Stimulated activated CD8-positive, alpha-beta memory T cell treated with anti-CD3 and anti-CD28 coated beads, Interleukin-15, amount 100 ng/mL, for 1 hour (primary cell): Measurements from ENCODE around the gene ST3GAL3.

Experiments used
- DNase-seq: peaks from one replicate; pipeline ENCODE4 v3.0.0-alpha.2; 2020; ENCODE audit warnings: low read depth

ST3GAL3 gene

DNA sequence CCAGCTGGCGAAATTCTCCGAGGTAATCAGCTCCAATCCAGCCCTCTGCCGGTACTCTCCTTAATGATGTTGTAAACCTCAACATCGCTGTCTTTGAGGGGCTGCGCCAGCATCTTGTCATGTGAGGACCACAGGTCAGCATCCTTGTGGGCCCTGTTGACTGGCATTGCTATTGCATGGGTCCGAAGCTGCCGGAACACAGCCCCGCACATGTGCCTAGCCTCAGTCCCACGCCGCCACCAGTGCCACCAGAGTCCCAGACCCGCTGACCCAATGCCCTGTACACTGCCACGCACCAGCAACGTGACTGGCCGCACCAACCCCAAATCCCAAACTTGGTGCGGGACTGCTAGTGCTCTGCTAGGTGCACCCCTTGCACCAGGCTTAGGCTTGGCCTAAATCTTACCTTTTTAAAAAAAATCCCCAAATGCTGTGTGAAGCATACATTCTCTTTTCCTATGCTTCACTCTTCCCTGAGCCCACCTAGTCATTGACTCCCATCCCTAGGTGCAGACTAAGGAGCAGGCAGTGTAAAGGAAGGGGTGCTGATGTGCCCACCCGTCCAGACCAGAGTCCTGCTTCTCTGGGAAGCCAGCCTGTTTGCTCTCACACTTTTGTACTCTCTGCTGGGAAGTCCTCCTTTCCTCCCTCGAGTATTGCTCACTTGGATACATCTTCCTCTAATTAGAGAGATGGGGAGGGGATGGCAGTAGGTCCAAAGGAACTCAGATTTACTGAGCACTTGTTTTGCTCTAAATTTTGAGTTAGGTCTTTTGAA is 144.4 kb downstream of the ST3GAL3 start:
- no peak for DNase-seq

GRCh38 chr1:43853161-43853921 is 146.0 kb downstream of the ST3GAL3 start:
- DNase-seq = no peak

DNA sequence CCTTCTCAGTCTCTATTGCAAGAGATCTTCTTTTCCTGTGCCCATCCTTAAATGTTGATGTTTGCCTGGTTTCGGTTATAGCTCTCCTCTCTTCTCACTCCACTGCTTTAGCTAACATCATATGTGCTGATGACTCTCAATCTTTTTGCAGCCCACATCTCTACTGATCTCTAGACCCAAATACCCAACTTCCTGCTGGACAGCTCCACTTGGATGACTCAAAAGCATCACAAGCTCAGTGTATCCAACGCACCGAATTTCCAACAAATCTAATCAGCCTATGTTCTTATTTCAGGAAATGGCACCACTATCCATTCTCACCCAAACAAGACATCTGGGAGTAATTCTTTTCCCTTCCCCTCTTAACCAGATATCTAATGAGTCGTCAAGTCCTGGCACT is 147.1 kb downstream of the ST3GAL3 start:
- DNase-seq = no peak

GRCh38 chr1:43856188-43856587 is 148.9 kb downstream of the ST3GAL3 start:
- DNase-seq = no peak

- no peak for DNase-seq
These were observed 149.8 kb downstream of the ST3GAL3 start for GRCh38 chr1:43857163-43857562.

DNA sequence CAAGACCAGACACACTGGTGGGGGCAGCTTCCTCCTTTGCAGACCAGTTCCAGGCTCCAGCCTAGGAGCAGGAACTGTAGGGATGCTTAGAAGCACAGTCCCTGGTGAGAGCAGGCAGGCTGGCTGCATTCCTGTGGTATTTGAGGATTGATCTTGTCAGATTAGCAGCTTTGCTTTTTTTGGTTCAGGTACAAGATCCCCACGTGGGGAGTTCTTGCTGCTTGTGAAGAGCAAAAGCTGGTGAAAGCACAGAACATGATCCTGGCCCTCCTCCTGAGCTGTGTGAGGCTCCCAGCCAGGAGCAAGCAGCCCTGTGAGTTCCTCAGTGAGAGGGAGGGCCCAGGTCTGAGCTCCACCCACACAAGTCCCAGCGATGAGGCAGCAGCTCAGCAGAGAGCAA is 151.0 kb downstream of the ST3GAL3 start:
- DNase-seq = no peak

DNA sequence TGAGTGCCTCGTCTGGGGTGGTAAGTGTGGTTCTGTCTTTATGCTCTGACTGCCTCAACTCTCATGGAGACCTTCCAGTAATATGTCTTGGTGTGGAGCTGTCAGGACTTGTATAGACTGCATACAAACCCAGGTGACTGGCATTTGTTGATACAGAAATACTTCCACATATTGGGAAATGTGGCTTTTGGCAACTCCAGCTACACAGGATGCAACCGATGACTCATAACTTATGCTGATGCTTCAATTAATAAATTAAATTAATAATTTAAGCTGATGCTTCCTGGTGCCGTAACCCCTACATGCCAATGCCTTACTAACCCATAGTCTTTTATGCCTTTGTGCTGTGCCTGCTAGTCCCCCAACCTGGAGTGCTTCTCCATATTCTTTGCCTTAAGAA is 154.0 kb downstream of the ST3GAL3 start:
- no peak for DNase-seq

- no peak for DNase-seq
These were observed 154.8 kb downstream of the ST3GAL3 start for GRCh38 chr1:43861988-43862735.

GRCh38 chr1:43864111-43865045 is 157.0 kb downstream of the ST3GAL3 start:
- no peak for DNase-seq

DNA sequence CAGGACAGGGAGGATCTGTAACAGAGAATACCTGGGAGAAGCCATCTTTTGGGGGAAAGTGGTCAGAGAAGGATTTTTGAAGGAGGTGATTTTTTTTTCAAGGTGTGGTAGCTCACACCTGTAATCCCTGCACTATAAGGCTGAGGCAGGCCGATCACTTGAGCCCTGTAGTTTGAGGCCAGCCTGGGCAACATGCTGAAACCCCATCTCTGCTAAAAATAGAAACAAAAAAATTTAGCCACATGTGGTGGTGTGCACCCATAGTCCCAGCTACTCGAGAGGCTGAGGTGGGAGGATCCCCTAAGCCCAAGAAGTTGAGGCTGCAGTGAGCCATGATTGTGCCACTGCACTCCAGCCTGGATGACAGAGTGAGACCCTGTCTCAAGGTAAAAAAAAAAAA is 158.9 kb downstream of the ST3GAL3 start:
- no peak for DNase-seq

DNA sequence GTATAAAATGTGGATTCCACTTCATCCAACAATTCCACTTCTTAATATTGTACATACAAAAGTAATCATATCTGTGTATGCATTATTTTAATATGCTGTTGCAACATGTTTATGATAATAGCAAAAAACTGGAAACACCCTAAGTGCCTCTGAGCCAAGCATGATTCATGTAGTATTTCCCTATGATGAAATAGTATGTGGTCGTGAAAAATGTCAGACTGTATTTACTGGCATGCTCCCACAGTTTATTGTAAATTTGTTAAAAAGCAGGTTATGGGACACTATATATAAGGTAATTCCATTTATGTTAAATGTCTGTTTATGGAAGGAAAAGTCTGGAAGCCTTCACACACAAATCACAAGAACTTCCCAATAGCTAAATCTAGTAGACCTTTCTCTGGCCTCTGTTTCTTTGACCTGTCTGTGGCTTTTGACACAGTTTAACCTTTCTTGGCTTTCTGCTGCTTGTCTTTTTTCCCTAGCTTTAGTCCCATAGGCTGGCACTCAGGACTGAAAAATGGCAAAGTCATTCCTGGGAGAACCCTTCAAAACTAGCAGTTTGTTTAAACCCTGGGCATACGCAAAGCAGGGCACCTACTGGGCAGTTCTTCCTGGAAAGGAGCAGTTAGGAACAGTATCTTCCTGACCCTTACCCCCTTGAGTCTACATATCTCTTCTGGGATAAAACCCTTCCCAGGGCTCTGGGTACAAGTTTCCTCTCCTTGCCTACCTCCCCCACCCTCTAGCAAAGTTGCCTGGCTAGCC is 160.8 kb downstream of the ST3GAL3 start:
- DNase-seq = no peak

GRCh38 chr1:43868741-43869067 is 161.4 kb downstream of the ST3GAL3 start:
- no peak for DNase-seq

- DNase-seq = no peak
These were observed 163.0 kb downstream of the ST3GAL3 start for GRCh38 chr1:43870306-43870705.

DNA sequence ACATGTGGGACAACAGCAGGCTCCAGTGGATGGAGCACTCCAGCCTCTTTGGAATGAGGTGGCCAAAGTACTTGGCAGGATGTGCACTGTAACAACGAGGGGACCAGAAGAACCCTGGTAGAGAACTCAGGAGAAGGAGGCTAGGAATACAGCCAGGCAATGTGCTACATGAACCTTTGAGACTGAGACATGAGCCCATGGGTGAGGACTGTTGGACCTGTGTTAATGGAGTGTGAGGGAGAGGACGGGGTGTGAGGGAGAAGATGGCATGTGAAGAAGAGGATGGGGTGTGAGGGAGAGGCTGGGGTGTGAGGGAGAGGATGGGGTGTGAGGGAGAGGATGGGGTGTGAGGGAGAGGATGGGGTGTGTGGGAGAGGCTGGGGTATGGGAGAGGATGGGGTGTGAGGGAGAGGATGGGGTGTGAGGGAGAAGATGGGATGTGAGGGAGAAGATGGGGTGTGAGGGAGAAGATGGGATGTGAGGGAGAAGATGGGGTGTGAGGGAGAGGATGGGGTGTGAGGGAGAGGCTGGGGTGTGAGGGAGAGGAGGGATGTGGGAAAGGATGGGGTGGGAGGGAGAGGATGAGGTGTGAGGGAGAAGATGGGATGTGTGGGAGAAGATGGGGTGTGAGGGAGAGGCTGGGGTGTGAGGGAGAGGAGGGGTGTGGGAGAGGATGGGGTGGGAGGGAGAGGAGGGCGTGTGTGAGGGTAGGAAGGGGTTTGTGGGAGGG is 164.0 kb downstream of the ST3GAL3 start:
- no peak for DNase-seq

DNA sequence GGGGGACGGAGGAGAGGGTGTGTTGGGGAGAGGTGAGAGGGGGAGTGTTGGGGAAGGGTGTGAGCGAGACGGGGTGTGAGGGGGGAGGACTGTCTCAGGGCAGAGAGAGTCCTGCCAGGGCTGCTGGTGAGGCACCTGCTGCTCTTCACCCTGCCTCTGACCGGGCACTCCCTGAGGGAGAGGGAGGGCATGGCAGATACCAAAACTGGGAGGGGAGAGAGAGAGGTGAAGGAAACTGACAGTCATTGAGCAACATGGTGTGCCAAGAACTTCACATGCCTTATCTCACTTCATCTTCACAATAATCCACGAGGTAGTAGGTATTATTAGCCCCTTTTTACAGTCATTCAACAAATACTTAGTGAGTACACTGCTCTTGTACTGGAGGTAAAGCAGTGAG is 164.9 kb downstream of the ST3GAL3 start:
- no peak for DNase-seq

- no peak for DNase-seq
These were observed 166.5 kb downstream of the ST3GAL3 start for GRCh38 chr1:43873851-43874250.

GRCh38 chr1:43874716-43875115 is 167.4 kb downstream of the ST3GAL3 start:
- no peak for DNase-seq

GRCh38 chr1:43875331-43875730 is 168.0 kb downstream of the ST3GAL3 start:
- DNase-seq = no peak

- DNase-seq = no peak
These were observed 169.8 kb downstream of the ST3GAL3 start for GRCh38 chr1:43877101-43877500.

DNA sequence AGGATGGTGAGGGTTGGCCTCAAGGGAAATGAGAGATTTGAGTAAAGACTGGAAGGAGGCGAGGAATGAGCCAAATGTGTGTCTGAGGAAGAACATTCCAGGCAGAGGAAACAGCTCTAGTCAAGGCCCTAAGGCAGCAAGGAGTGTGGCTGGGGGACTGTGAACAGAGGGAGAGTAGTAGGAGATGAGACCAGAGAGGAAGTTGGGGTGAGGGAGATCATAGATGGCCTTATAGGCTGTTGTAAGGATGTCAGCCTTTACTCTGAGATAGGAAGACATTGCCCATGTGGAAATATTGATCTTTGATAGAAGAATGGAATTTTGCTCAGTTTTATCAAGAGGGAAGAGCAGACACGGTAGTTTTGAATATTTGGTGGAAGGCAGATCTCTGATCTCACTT is 171.1 kb downstream of the ST3GAL3 start:
- DNase-seq = no peak
